ENCODE results near the gene LRFN5.

Gene LRFN5

GRCh38 chr14:41783403-41783802 is 176.7 kb downstream of the LRFN5 start:
- no peaks in the 10 kb centered on the region for H3K9me3 ChIP-seq (ENCODE audit: control insufficient read depth, insufficient read depth, low read depth, low read length)
- POLR2A ChIA-PET, result interaction anchor here (0.6 kb wide), 1 partner anchor 1481 kb away, joined by 3 read pairs; no protein-coding TSS in a partner anchor

More at GRCh38 chr14:41783403-41783802, 176.7 kb downstream of the LRFN5 start:
- CTCF ChIA-PET, result no interaction called here
- TF ChIP-seq ZBTB6 (tag by site-specific recombination; IDR thresholded peaks at IDR 0.05) (no peak), ZNF768 (tag by site-specific recombination; IDR thresholded peaks at IDR 0.05) (no peak), ZFP37 (tag by site-specific recombination; IDR thresholded peaks at IDR 0.05) (no peak), ZNF114 (tag by site-specific recombination; IDR thresholded peaks at IDR 0.05) (no peak), ZNF274 (IDR thresholded peaks at IDR 0.05; ENCODE audit: low read length) (no peak), ZNF274 (tag by site-specific recombination; IDR thresholded peaks at IDR 0.05; ENCODE audit: borderline replicate concordance) (no peak), ZNF184 (tag by site-specific recombination; IDR thresholded peaks at IDR 0.05) (no peak), PATZ1 (tag by site-specific recombination; IDR thresholded peaks at IDR 0.05) (no peak), ZBTB49 (tag by site-specific recombination; IDR thresholded peaks at IDR 0.05; ENCODE audit: low read depth) (no peak), ZNF521 (tag by site-specific recombination; IDR thresholded peaks at IDR 0.05) (no peak), PRDM1 (tag by site-specific recombination; IDR thresholded peaks at IDR 0.05) (no peak), ZFHX2 (tag by site-specific recombination; conservative IDR thresholded peaks at IDR 0.05) (no peak), ZNF132 (tag by site-specific recombination; IDR thresholded peaks at IDR 0.05; ENCODE audit: borderline replicate concordance) (no peak), ZNF169 (tag by site-specific recombination; IDR thresholded peaks at IDR 0.05) (no peak), SCRT1 (tag by site-specific recombination; IDR thresholded peaks at IDR 0.05; ENCODE audit: borderline replicate concordance) (no peak), TSHZ1 (tag by site-specific recombination; IDR thresholded peaks at IDR 0.05; ENCODE audit: borderline replicate concordance) (no peak), ZNF239 (tag by site-specific recombination; IDR thresholded peaks at IDR 0.05) (no peak)
- H3K36me3 ChIP-seq (ENCODE audit: control insufficient read depth in 2 of 2, insufficient read depth in 1 of 2, low read length in 2 of 2), result no peaks in the 10 kb centered on the region
- H3K27ac ChIP-seq (ENCODE audit: extremely low read depth, low read depth, low read length), result no peak overlapping the region
- no peak overlapping the region for H3K4me3 ChIP-seq (ENCODE audit: low read depth, low read length)
- H3K4me1 ChIP-seq (ENCODE audit: control insufficient read depth, insufficient read depth, low read length), result no peaks in the 10 kb centered on the region

Data from HEK293 (cell line).